H9 (cell line): Measurements from ENCODE around the gene PTPRN2. TPM values are rescaled to one million over a fixed set of nuclear protein-coding genes. Genes with fewer than 3 reads are reported as not detected.

Source experiments
- DNase-seq: peaks from one replicate; pipeline ENCODE4 v3.0.0-alpha.2; 2017
- H2AFZ ChIP-seq: one replicate; pipeline ENCODE4 v1.6.1; 2013; ENCODE audit warnings: mild to moderate bottlenecking, low read length, control low read depth, moderate library complexity
- H2AK5ac ChIP-seq: 2 replicates; pipeline ENCODE4 v1.6.1; 2013; ENCODE audit warnings: low read length, control low read depth, mixed read lengths; ENCODE audit not compliant: insufficient read length
- H2BK120ac ChIP-seq: one replicate; pipeline ENCODE4 v1.6.1; 2013; ENCODE audit warnings: low read depth, mild to moderate bottlenecking, low read length, control low read depth, inconsistent platforms; ENCODE audit not compliant: poor library complexity, severe bottlenecking
- H2BK12ac ChIP-seq: 2 replicates; pipeline ENCODE4 v1.6.1; 2013; ENCODE audit warnings: low read length, control low read depth, mixed read lengths, low read depth; ENCODE audit not compliant: insufficient read length
- H2BK15ac ChIP-seq: 2 replicates; pipeline ENCODE4 v1.6.1; 2013; ENCODE audit warnings: low read depth, low read length, control low read depth
- H2BK20ac ChIP-seq: one replicate; pipeline ENCODE4 v1.6.1; 2013; ENCODE audit warnings: low read depth, mild to moderate bottlenecking, low read length, control low read depth, inconsistent platforms; ENCODE audit not compliant: poor library complexity, severe bottlenecking
- H2BK5ac ChIP-seq: 2 replicates; pipeline ENCODE4 v1.6.1; 2013; ENCODE audit warnings: low read length, control low read depth, mixed read lengths; ENCODE audit not compliant: insufficient read length
- H3K14ac ChIP-seq: 2 replicates; pipeline ENCODE4 v1.6.1; 2013; ENCODE audit warnings: low read length, control low read depth; ENCODE audit not compliant: insufficient read depth
- H3K18ac ChIP-seq: 2 replicates; pipeline ENCODE4 v1.6.1; 2013; ENCODE audit warnings: low read depth, mild to moderate bottlenecking, mixed read lengths, low read length, control low read depth; ENCODE audit not compliant: insufficient read length
- H3K23ac ChIP-seq: 2 replicates; pipeline ENCODE4 v1.6.1; 2013; ENCODE audit warnings: low read length, control low read depth, mixed read lengths, low read depth; ENCODE audit not compliant: insufficient read length
- H3K23me2 ChIP-seq: 2 replicates; pipeline ENCODE4 v1.6.1; 2013; ENCODE audit warnings: low read depth, mild to moderate bottlenecking, mixed read lengths, low read length, control low read depth; ENCODE audit not compliant: insufficient read length, poor library complexity, severe bottlenecking
- H3K27ac ChIP-seq: 2 replicates; pipeline ENCODE4 v1.5.1; 2013; ENCODE audit warnings: low read length, control low read depth, mixed read lengths, low read depth; ENCODE audit not compliant: insufficient read length
- H3K27me3 ChIP-seq: 2 replicates; pipeline ENCODE4 v1.6.1; 2013; ENCODE audit warnings: low read length, control low read depth, inconsistent platforms; ENCODE audit not compliant: insufficient read depth
- H3K4ac ChIP-seq: 2 replicates; pipeline ENCODE4 v1.6.1; 2013; ENCODE audit warnings: low read depth, mild to moderate bottlenecking, control low read depth, inconsistent platforms, low read length, moderate library complexity
- H3K4me1 ChIP-seq: 2 replicates; pipeline ENCODE4 v1.6.1; 2013; ENCODE audit warnings: low read length, control low read depth, inconsistent platforms; ENCODE audit not compliant: insufficient read depth
- H3K4me2 ChIP-seq: 2 replicates; pipeline ENCODE4 v1.6.1; 2013; ENCODE audit warnings: low read length, control low read depth, mixed read lengths; ENCODE audit not compliant: insufficient read length, insufficient read depth
- H3K56ac ChIP-seq: 2 replicates; pipeline ENCODE4 v1.6.1; 2013; ENCODE audit warnings: low read depth, mild to moderate bottlenecking, mixed read lengths, low read length, control low read depth; ENCODE audit not compliant: insufficient read length
- H3K79me1 ChIP-seq: 2 replicates; pipeline ENCODE4 v1.6.1; 2013; ENCODE audit warnings: low read depth, mild to moderate bottlenecking, moderate library complexity, low read length, control low read depth, inconsistent platforms; ENCODE audit not compliant: insufficient read depth, poor library complexity, severe bottlenecking
- H3K79me2 ChIP-seq: 2 replicates; pipeline ENCODE4 v1.6.1; 2013; ENCODE audit warnings: low read length, control low read depth, inconsistent platforms; ENCODE audit not compliant: insufficient read depth
- H3K9ac ChIP-seq: 2 replicates; pipeline ENCODE4 v1.6.1; 2013; ENCODE audit warnings: low read length, control low read depth, mixed read lengths; ENCODE audit not compliant: insufficient read length; ENCODE audit errors: extremely low read depth
- H3K9me3 ChIP-seq: one replicate; pipeline ENCODE4 v1.6.1; 2013; ENCODE audit warnings: low read depth, low read length, inconsistent platforms; ENCODE audit not compliant: control insufficient read depth
- H3T11ph ChIP-seq: one replicate; pipeline ENCODE4 v1.6.1; 2013; ENCODE audit warnings: mild to moderate bottlenecking, low read length, control low read depth, inconsistent platforms
- H4K20me1 ChIP-seq: one replicate; pipeline ENCODE4 v1.6.1; 2013; ENCODE audit not compliant: control insufficient read depth, insufficient read length, insufficient read depth
- H4K5ac ChIP-seq: 2 replicates; pipeline ENCODE4 v1.6.1; 2013; ENCODE audit warnings: low read depth, mild to moderate bottlenecking, mixed read lengths, low read length, control low read depth; ENCODE audit not compliant: insufficient read length
- H4K8ac ChIP-seq: replicated peaks from 2 replicates; pipeline ENCODE4 v1.6.1; 2013; ENCODE audit warnings: low read length, control low read depth, mixed read lengths, low read depth; ENCODE audit not compliant: insufficient read length
- H4K91ac ChIP-seq: 2 replicates; pipeline ENCODE4 v1.6.1; 2013; ENCODE audit warnings: low read depth, mild to moderate bottlenecking, moderate library complexity, mixed read lengths, low read length, control low read depth; ENCODE audit not compliant: insufficient read length
- H3K27ac Mint-ChIP-seq, 3 experiments: 2 replicates in 2 of 3; 3 replicates in 1 of 3; pipeline ENCODE4 v1.8.0; 2020 to 2021; ENCODE audit warnings: mixed read lengths in 3 of 3, mild to moderate bottlenecking in 1 of 3, moderate library complexity in 1 of 3
- H3K27me3 Mint-ChIP-seq: 2 replicates; pipeline ENCODE4 v1.8.0; 2021; ENCODE audit warnings: low read depth, mild to moderate bottlenecking, moderate library complexity, mixed read lengths
- H3K36me3 Mint-ChIP-seq, 3 experiments: 2 replicates in 2 of 3; 3 replicates in 1 of 3; pipeline ENCODE4 v1.8.0; 2020 to 2021; ENCODE audit warnings: low read depth in 3 of 3, mixed read lengths in 3 of 3; ENCODE audit not compliant: insufficient read depth in 1 of 3
- H3K4me1 Mint-ChIP-seq, 2 experiments: 2 replicates each; pipeline ENCODE4 v1.8.0; 2020; ENCODE audit warnings: mixed read lengths in 2 of 2
- H3K4me3 Mint-ChIP-seq, 2 experiments: 2 replicates in 1 of 2; 3 replicates in 1 of 2; pipeline ENCODE4 v1.8.0; 2020 to 2021; ENCODE audit warnings: mild to moderate bottlenecking in 2 of 2, mixed read lengths in 2 of 2, moderate library complexity in 1 of 2
- H3K9me3 Mint-ChIP-seq, 2 experiments: 2 replicates in 1 of 2; 3 replicates in 1 of 2; pipeline ENCODE4 v1.8.0; 2020; ENCODE audit warnings: mild to moderate bottlenecking in 2 of 2, mixed read lengths in 2 of 2, moderate library complexity in 1 of 2
- CTCF ChIP-seq: fragments of 200-600 bp; sonication (generic); conservative IDR thresholded peaks from 3 replicates; pipeline ENCODE4 v1.8.0; 2021; ENCODE audit warnings: antibody characterized with exemption, mild to moderate bottlenecking
- WGBS: extraction: QIAGEN DNeasy Blood & Tissue Kit; methylation state at CpG from one replicate; pipeline ENCODE4 v1.1.7; 2013; ENCODE audit warnings: missing lambda C conversion rate, low lambda C conversion rate, mixed read lengths; ENCODE audit not compliant: insufficient read length; ENCODE audit errors: extremely low coverage; 5-methylcytosine and 5-hydroxymethylcytosine counted together
- total RNA-seq: library from RNA; stranded (reverse); gene quantifications from 2 replicates; pipeline ENCODE4 v1.2.1, GENCODE V29; 2021

The PTPRN2 gene
- total RNA-seq, 1 experiment from 2014 or later = 5.2 TPM

DNA sequence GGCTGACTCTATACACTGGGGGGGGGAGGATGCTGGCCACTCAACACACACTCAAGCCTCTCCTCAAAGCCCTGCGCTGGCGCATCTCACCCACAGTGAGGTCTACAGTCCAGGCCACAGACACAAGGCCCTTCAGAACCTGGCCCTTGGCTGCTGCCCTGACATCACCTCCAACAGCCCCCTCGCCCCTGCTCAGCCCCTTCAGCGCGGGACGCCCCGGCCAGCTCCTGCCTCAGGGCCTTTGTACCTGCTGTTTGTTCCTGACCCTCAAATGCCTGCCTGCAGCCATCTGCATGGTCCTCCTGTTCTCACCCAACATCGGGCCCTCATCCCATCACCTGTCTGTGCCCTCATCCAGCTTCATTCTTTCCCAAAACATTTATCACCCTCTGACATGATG, 678.3 kb downstream of the PTPRN2 start:
- peaks cover 0 to 4% (median 3%) of the 10 kb centered on the region in 3 experiments; a peak in 2 of 7 replicates for H3K36me3 Mint-ChIP-seq
- Histone ChIP-seq H3K9ac (no peak overlapping the region), H2BK12ac (no peak overlapping the region), H3K4me2 (no peak overlapping the region), H3K56ac (no peak overlapping the region), H3K9me3 (peaks cover 3% of the 10 kb centered on the region), H2BK20ac (no peak overlapping the region), H3K23me2 (no peaks in the 10 kb centered on the region), H2BK5ac (no peak overlapping the region), H2BK120ac (no peak overlapping the region), H4K8ac (no peak overlapping the region), H3K4me1 (peaks cover 4% of the 10 kb centered on the region; the same call in 1 of the 2 replicates), H3K79me1 (no peaks in the 10 kb centered on the region), H3K27ac (no peak overlapping the region), H4K91ac (no peak overlapping the region), H3K14ac (no peak overlapping the region), H3T11ph (no peak overlapping the region), H2AK5ac (no peak overlapping the region), H2AFZ (no peak overlapping the region), H4K5ac (no peak overlapping the region), H3K4ac (no peak overlapping the region), H3K27me3 (no peaks in the 10 kb centered on the region), H3K18ac (peak overlapping the region; percentile 25), H4K20me1 (no peaks in the 10 kb centered on the region), H3K23ac (no peak overlapping the region), H3K79me2 (no peaks in the 10 kb centered on the region), H2BK15ac (no peak overlapping the region)
- H3K4me3 Mint-ChIP-seq = no peak overlapping the region
- no peak for TF ChIP-seq CTCF
- DNase-seq = peak; percentile 10
- WGBS = no CpG with 5 or more reads among the region's 8 CpGs
- peaks cover 18 to 19% of the 10 kb centered on the region in 2 experiments for H3K4me1 Mint-ChIP-seq
- no peak overlapping the region for H3K27ac Mint-ChIP-seq
- peaks cover 2% of the 10 kb centered on the region; the same call in 1 of the 2 replicates for H3K27me3 Mint-ChIP-seq
- peaks cover 7 to 13% of the 10 kb centered on the region in 2 experiments for H3K9me3 Mint-ChIP-seq
